ENCODE data around the gene ATP6V1G1.

ATP6V1G1 gene

DNA sequence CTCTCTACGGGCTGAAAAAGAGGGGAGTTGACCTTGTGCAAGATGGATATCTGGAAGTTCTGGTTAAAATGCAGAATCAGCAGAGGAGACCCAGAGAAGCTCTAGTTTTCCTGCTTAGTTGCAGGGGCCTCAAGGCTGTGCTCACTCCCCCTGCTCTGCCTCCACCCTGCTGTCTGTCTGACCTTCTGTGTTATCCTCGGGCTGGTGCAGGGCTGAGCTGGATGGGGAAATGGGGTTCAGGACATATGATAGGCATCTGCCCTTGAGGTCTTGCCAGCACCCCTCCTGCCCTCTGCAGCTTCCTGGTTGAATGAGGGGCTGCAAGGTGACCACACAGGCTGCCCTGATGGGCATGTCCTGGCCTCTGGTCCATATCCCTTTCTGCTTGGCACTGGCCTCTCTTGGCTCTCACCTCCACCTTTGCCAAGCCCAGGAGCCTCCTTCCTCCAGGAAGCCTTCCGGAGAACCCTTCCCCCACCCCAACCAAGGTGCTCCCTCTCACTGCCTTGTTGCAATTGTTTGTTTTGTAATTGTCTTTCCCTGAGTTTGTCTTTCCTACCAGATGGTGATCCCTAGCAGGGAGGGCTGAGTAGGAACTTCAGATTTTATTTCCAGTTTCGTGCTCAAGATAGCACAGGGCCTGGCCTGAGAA is 24.8 kb downstream of the ATP6V1G1 start:
- DNase-seq (ENCODE audit: low read depth in 2 of 2): no peak

DNA sequence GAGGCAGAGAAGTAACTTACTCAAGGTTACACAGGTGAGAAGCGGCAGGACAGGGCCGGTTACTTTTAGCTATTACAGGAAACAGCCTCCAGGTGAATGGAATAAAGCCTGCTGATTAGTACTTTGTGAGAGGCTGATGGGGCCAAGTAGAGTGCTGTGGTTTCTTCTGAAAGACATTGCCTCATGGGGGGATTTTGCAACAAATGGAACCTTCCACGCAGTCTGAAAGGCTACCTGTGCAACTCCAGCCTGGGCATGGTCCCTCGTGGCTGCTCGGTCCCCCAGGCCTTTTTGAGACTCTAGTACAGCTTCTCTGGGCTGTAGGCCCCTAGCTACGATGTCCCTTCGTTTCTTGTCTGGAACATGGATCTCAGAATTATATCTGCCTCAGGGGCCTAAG is 25.5 kb downstream of the ATP6V1G1 start:
- no peak for DNase-seq (ENCODE audit: low read depth in 2 of 2)

GRCh38 chr9:114613919-114614318 is 26.4 kb downstream of the ATP6V1G1 start:
- DNase-seq (ENCODE audit: low read depth in 2 of 2): no peak

DNA sequence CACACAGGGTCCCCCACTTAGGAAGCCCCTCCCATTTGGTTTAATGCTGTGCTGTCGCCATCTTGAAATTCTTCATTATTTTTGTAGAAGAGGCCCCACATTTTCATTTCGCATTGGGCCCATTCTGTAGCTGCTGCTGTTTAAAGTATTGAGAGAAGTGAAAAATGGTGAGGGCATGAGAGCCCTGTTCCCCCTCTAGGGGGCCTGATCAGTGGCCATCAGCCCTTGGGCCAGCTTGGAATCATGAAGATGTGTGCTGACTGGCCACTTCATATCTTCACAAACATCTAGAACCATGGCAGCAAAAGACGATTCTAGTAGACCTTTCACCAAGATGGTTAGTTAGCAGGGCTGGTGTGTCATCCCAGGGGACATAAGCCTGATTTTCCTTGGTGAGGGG is 26.8 kb downstream of the ATP6V1G1 start:
- DNase-seq (ENCODE audit: low read depth in 2 of 2): no peak

DNA sequence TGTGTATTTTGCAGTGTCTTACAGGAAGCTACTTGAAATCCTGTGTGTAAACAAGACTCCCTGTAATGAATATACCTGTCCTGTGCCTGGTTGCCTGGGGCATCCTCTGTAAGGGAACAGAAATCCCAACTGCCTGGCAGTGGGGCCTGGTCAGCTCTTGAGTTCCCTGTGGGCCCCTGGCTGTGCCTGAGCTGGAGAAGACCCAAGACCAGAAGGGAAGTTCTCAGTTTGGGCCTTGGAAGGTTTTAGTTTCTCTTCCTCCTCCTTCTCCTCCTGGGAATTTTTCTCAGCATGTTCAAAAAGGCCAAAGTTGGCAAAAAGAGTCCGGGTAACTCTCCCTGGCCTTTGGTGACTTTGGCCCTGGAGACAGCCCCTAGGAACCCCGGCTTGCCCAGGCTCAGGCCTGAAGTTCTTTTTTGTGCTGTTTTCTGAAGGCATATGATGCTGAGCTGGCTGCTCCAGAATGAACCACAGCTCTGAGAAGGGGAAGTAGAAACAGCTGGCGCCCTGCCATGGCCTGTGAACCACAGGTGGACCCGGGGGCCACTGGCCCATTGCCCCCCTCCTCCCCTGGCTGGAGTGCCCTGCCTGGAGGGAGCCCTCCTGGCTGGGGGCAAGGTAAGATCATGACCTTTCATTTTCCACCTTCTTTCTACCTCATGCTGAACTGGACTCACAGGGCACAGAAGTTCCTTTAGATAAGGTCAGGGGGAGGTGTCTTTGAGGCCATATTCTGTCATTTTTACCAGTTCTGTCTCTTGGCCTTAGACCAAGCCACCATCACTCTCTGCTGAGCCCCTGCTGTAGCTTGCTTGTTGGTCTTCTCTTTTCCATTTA is 29.3 kb downstream of the ATP6V1G1 start:
- DNase-seq (ENCODE audit: low read depth in 2 of 2): no peak

- no peak for DNase-seq (ENCODE audit: low read depth in 2 of 2)
Measured at GRCh38 chr9:114619191-114619761, 31.7 kb downstream of the ATP6V1G1 start.

GRCh38 chr9:114621561-114621960 is 34.0 kb downstream of the ATP6V1G1 start:
- no peak for DNase-seq (ENCODE audit: low read depth in 2 of 2)

GRCh38 chr9:114621975-114622609 is 34.5 kb downstream of the ATP6V1G1 start:
- no peak for DNase-seq (ENCODE audit: low read depth in 2 of 2)

DNA sequence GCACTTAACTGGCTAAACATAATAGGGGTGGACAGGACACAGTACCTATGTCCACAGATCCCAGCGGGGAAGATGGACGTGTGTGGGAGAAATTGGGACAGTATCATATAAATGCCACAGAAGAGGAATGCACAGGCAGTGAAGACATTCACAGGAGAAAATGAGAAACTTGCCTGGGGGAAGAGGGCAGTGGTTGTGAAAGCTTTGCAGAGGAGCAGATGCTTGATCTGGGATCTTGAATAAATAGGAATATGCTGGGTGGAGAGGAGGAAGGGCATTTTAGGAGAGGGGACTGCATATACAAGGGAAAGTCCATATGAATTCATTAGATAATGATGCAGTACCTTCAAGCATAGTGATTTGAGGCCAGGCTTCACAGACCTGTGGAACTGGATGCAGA is 37.1 kb downstream of the ATP6V1G1 start:
- DNase-seq (ENCODE audit: low read depth in 2 of 2): no peak

DNA sequence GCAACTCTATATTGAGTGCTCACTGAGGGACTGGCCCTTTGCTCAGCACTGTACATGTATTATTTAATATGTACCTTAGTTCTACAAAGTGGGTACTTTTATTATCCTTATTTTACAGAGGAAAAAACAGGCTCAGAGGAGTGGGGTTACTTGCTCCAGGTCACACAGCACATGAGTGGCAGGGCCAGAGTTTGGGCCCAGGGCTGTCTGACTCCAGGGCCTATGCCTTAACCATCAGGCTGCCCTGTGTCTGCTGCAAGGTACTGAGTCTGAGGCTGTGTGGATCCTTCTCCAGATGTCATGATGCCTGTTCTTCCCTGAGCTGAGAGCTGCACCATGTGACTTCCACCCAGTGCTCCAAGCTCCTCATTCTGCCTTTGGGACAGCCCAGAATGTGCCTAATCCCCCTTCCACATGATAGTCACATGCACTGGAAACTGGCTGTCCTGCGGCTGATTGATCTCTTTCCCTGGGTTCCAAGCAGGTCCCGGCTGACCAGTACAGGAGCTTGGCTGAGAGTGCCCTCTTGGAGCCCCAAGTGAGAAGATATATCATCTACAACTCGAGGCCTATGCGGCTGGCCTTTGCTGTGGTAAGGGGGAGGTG is 38.9 kb downstream of the ATP6V1G1 start:
- DNase-seq (ENCODE audit: low read depth in 2 of 2): no peak

DNA sequence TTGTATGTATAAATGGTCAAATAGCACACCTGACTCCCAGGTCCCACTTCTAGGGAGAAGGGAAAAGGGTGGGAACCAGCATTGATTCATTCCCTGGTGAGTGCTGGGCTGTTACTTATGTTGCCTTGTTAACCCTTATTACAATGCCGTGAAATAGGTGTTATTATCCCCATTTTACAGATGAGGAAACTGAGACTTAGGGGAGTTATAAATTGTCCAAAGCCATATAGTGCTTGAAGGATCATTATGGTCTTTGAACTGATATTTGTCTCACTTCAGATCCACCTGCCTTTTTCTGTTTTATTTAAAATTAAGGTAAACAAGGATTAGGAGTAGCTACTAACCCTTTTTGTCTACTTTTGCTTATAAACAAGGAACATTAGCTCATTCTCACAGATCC is 40.0 kb downstream of the ATP6V1G1 start:
- no peak for DNase-seq (ENCODE audit: low read depth in 2 of 2)

DNA sequence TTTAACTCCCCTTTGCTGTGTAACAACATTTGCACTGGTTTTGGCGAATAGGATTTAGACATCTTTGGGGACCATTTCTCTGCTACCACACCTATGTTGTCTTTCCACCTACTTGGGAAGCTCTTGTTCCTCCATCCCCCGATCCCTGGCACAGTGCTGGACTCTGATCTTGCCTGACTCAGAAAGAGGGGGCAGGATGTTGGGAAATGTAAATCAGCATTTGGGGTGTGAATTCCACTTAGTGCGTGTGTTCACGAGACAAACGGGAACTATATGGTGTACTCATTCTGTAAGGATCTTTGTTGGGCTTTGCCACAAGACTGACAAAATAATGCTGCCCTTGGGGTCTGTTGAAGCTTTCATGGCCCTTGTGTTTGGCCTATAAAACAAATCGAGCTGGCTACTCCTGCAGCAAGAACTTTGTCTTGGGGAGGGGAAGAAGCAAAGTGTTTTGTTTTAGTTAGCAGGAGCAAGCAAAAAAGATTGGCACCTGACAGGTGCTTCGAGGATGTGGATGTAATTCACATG is 42.1 kb downstream of the ATP6V1G1 start:
- DNase-seq (ENCODE audit: low read depth in 2 of 2): no peak

DNA sequence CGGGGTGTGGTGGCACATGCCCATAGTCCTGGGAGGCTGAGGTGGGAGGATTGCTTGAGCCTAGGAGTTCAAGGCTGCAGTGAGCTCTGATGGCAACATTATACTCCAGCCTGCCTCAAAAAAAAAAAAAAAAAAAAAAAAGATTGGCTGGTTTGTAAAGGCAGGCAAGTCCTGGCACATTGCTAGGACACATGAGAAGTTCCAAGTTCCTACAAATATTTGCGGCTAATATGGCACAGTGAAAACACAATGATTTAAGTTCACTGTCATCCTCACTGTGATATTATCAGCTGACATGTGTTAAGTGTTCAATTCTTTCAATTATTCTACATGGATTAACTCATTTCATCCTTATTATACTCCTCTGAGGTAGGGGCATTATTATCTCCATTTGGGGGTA is 43.6 kb downstream of the ATP6V1G1 start:
- no peak for DNase-seq (ENCODE audit: low read depth in 2 of 2)

DNA sequence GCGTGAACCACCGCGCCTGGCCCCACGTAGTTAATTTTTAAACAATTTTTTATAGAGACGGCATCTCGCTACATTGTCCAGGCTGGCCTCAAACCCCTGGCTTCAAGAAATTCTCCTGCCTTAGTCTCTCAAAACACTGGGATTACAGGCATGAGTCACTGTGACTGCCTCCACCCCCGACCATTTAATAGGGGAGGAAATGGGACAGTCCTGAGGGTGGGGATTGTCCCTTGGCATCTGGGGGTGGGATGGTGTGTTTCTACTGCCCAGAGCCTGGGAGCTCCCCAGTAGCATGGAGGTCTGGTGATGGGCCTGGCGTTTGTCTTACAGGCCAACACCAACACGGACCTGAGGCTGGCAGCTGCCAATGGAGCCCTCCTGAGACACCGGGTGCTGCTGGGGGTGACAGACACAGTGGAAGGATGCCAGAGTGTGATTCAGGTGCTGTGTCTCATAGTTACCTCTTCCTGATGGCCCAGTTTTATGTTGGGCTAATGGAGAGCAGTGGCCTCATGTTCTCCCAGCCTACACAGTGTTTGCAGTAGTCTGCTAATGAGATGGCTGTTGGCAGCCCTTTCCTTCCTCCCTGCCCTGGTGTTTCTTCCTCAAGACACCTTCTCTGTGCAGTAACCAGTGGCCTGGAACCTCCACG is 46.0 kb downstream of the ATP6V1G1 start:
- DNase-seq (ENCODE audit: low read depth in 2 of 2): no peak

DNA sequence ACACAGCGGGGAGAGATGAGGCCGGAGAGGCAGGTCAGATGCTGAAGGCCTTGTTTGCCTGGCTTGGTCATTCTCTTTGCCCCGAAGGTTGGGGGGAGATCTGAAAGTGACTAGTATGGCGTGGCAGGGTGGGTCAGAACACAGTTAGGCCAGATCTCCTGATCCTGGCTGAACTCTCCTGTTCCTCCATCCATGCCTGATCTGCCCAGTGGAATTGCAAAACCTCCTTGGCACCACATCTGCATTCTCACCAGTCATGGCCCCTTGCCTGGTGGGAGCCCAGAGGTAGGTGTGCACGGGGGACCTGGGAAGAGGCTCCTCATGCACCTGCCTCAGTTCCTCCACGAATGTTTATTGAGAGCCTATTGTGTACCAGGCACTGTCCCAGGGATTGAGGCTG is 46.8 kb downstream of the ATP6V1G1 start:
- no peak for DNase-seq (ENCODE audit: low read depth in 2 of 2)

GRCh38 chr9:114638404-114638803 is 50.8 kb downstream of the ATP6V1G1 start:
- no peak for DNase-seq (ENCODE audit: low read depth in 2 of 2)

- DNase-seq (ENCODE audit: low read depth in 2 of 2): no peak
Measured at GRCh38 chr9:114641967-114642366, 54.4 kb downstream of the ATP6V1G1 start.

DNA sequence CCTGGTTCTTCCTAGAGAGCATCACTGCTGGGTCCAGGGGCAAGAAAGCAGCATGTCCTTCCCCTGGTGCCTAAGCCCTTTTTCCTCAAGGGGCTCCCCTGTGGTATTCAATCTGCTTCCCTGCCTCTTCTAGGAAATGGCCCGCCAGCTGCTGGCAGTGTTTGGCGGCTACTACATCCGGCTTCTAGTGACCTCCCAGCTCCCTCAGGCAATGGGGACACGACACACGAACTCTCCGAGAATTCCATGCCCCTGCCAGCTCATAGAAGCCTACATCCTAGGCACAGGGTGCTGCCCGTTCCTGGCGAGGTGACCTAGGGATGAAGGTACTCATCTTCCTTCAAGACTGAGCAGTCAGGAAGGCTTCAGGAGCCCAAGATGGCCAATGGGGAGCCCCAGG is 55.4 kb downstream of the ATP6V1G1 start:
- DNase-seq (ENCODE audit: low read depth in 2 of 2): no peak

- DNase-seq (ENCODE audit: low read depth in 2 of 2): no peak
Measured at GRCh38 chr9:114643896-114644295, 56.3 kb downstream of the ATP6V1G1 start.
